K562 (cell line): Measurements from ENCODE around the gene DPYSL4. TPM values are rescaled to one million over a fixed set of nuclear protein-coding genes. Genes with fewer than 3 reads are reported as not detected.

Experiments
- ATAC-seq: fragments of 200-7000 bp; cut with Tn5 transposase; 3 replicates; pipeline ENCODE4 v1.9.1; 2020; ENCODE audit warnings: moderate library complexity
- BruUV-seq: library from RNA; stranded (reverse); fragments of 400-500 nt; replicated peaks from 2 replicates; lab custom pipeline; 2021; lab: Mats Ljungman, UMichigan
- CTCF ChIA-PET: fragments of 300-600 bp; formaldehyde crosslinking; extraction: SDS; loops from one replicate; lab custom pipeline; 2021; ENCODE audit warnings: low intra/inter-chr PET ratio; lab: Yijun Ruan, JAX
- POLR2A ChIA-PET: fragments of 300-600, 350-650 bp; sonication (Branson Sonifier 250); formaldehyde crosslinking; extraction: SDS; loops from one replicate; lab custom pipeline; 2021; ENCODE audit warnings: antibody characterized with exemption, inconsistent platforms; lab: Yijun Ruan, JAX
- DNase-seq, 4 experiments: peaks; one replicate each; pipeline versions ENCODE4 v3.0.0 to v3.0.0-alpha.2; 2011 to 2018; ENCODE audit warnings: low spot score in 3 of 4, mixed read lengths in 3 of 4; ENCODE audit errors: extremely low read depth in 1 of 4
- FAIRE-seq: peaks from 2 replicates; lab custom pipeline; 2011; peaks lifted over from hg19 to GRCh38; lab: Jason Lieb, UNC
- H2AFZ ChIP-seq: 2 replicates; pipeline ENCODE4 v1.6.0; 2011; ENCODE audit warnings: low read depth, low read length, control low read depth, inconsistent platforms
- H3K27ac ChIP-seq: fragments of 200-600 bp; 3 replicates; pipeline ENCODE4 v1.8.0; 2011; ENCODE audit warnings: low read depth, mild to moderate bottlenecking, control low read depth, inconsistent platforms, low read length, moderate library complexity, mixed read lengths; ENCODE audit errors: extremely low read depth
- H3K27me3 ChIP-seq, 2 experiments: fragments of 300-600 bp in 1 of 2; 2 replicates in 1 of 2; 3 replicates in 1 of 2; pipeline versions ENCODE4 v1.6.0 to v1.8.0; 2011; ENCODE audit warnings: inconsistent platforms in 2 of 2, low read length in 2 of 2, mild to moderate bottlenecking in 1 of 2, mixed read lengths in 1 of 2, moderate library complexity in 1 of 2; ENCODE audit not compliant: control insufficient read depth in 2 of 2, insufficient read depth in 2 of 2
- H3K36me3 ChIP-seq: fragments of 300-600 bp; 3 replicates; pipeline ENCODE4 v1.8.0; 2011; ENCODE audit warnings: mild to moderate bottlenecking, low read length, inconsistent platforms; ENCODE audit not compliant: control insufficient read depth, insufficient read depth
- H3K4me1 ChIP-seq, 2 experiments: fragments of 200-600 bp in 1 of 2; replicated peaks in 1 of 2; 2 replicates in 1 of 2; 3 replicates in 1 of 2; pipeline versions ENCODE4 v1.5.1 to v1.8.0; 2011; ENCODE audit warnings: inconsistent platforms in 2 of 2, low read length in 2 of 2, mild to moderate bottlenecking in 1 of 2, mixed read lengths in 1 of 2, moderate library complexity in 1 of 2; ENCODE audit not compliant: control insufficient read depth in 2 of 2, insufficient read depth in 2 of 2
- H3K4me2 ChIP-seq: 2 replicates; pipeline ENCODE4 v1.6.1; 2011; ENCODE audit warnings: low read length, control low read depth, inconsistent platforms, mixed read lengths; ENCODE audit not compliant: insufficient read depth
- H3K4me3 ChIP-seq: fragments of 200-600 bp; sonication (generic), shearing (Covaris generic); 2 replicates; pipeline ENCODE4 v1.5.1; 2016; ENCODE audit warnings: control low read depth, inconsistent platforms
- H3K79me2 ChIP-seq: fragments of 200-600 bp; 3 replicates; pipeline ENCODE4 v1.8.0; 2011; ENCODE audit warnings: low read length, inconsistent platforms; ENCODE audit not compliant: control insufficient read depth, insufficient read depth
- H3K9ac ChIP-seq, 2 experiments: 2 replicates each; pipeline versions ENCODE4 v1.6.0 to v1.6.1; 2011; ENCODE audit warnings: low read depth in 2 of 2, low read length in 2 of 2, control low read depth in 1 of 2, inconsistent platforms in 1 of 2, mild to moderate bottlenecking in 1 of 2, mixed read lengths in 1 of 2; ENCODE audit not compliant: insufficient read depth in 1 of 2
- H3K9me1 ChIP-seq: one replicate; pipeline ENCODE4 v1.6.0; 2011; ENCODE audit warnings: inconsistent platforms, mild to moderate bottlenecking, low read length, moderate library complexity; ENCODE audit not compliant: control insufficient read depth, insufficient read depth
- H3K9me3 ChIP-seq: replicated peaks from 2 replicates; pipeline ENCODE4 v1.5.1; 2011; ENCODE audit warnings: low read depth, low read length, inconsistent platforms; ENCODE audit not compliant: control insufficient read depth, insufficient read depth
- H4K20me1 ChIP-seq: replicated peaks from 2 replicates; pipeline ENCODE4 v1.6.1; 2011; ENCODE audit warnings: low read length, inconsistent platforms, mixed read lengths; ENCODE audit not compliant: control insufficient read depth, insufficient read depth
- CBFB ChIP-seq: sonication (generic); formaldehyde crosslinking; IDR thresholded peaks from 2 replicates; pipeline ENCODE4 v1.4.0; 2020; ENCODE audit warnings: mild to moderate bottlenecking, missing genetic modification reagents
- NEUROD1 ChIP-seq: fragments of 150-350 bp; IDR thresholded peaks from 2 replicates; pipeline ENCODE4 v1.6.1; 2014; ENCODE audit warnings: borderline replicate concordance, low read length, low read depth; ENCODE audit not compliant: partially characterized antibody
- SIX5 ChIP-seq, 2 experiments: IDR thresholded peaks; 2 replicates each; pipeline ENCODE4 v1.6.1; 2011; ENCODE audit warnings: low read length in 2 of 2, borderline replicate concordance in 1 of 2, low read depth in 1 of 2, mild to moderate bottlenecking in 1 of 2, moderate library complexity in 1 of 2; ENCODE audit not compliant: insufficient read depth in 1 of 2
- STAG1 ChIP-seq: sonication (generic); formaldehyde crosslinking; IDR thresholded peaks from 2 replicates; pipeline ENCODE4 v1.5.0; 2020; ENCODE audit warnings: missing genetic modification reagents, borderline replicate concordance
- TAL1 ChIP-seq: fragments of 450-650 bp; IDR thresholded peaks from 2 replicates; pipeline ENCODE4 v1.6.1; 2016; ENCODE audit warnings: mild to moderate bottlenecking
- TEAD4 ChIP-seq, 2 experiments: sonication (generic) in 1 of 2; formaldehyde crosslinking in 1 of 2; IDR thresholded peaks; 2 replicates each; pipeline versions ENCODE4 v1.6.1 to v1.8.0; 2012 to 2022; ENCODE audit warnings: borderline replicate concordance in 1 of 2, inconsistent platforms in 1 of 2, low read length in 1 of 2, mild to moderate bottlenecking in 1 of 2, missing genetic modification reagents in 1 of 2
- ZNF707 ChIP-seq: fragments of 250-450 bp; sonication (Bioruptor Pico); conservative IDR thresholded peaks from 2 replicates; pipeline ENCODE4 v1.8.0; 2022; ENCODE audit warnings: inconsistent platforms, mild to moderate bottlenecking, moderate library complexity
- WGBS: fragments of 100-300 bp; shearing (Covaris generic); methylation state at CpG from one replicate; pipeline ENCODE4 v1.1.6; 2016; ENCODE audit warnings: low coverage, mixed read lengths; ENCODE audit not compliant: insufficient coverage; ENCODE audit errors: missing lambda C conversion rate; 5-methylcytosine and 5-hydroxymethylcytosine counted together
- in situ Hi-C: fragments of 300-500 bp; cut with MboI; formaldehyde crosslinking; loops from 4 replicates; pipeline ENCODE4 v1.15.0; 2018; ENCODE audit warnings: inconsistent platforms, mixed read lengths
- intact Hi-C: fragments of 100-400 bp; cut with micrococcal nuclease; formaldehyde crosslinking; loops from 2 replicates; pipeline ENCODE4 v1.14.2; 2022
- polyA plus RNA-seq, 8 experiments: library from polyadenylated mRNA; depleted of rRNA in 4 of 8; stranded (reverse) in 5 of 8; unstranded in 3 of 8; fragments of >200 nt; fragmentation: Nextera tagmentation in 2 of 8; fragmentation: Illumina TruSeq in 1 of 8; extraction: Ambion mirVana in 2 of 8; extraction: Trizol in 1 of 8; gene quantifications; 2 replicates each; pipeline versions ENCODE4 v1.2.1 to v1.2.3, GENCODE V29; 2011 to 2014; ENCODE audit warnings: inconsistent platforms in 1 of 8, missing spikeins in 1 of 8
- total RNA-seq, 7 experiments: library from RNA; depleted of rRNA in 6 of 7; stranded (reverse); fragments of >200 nt in 6 of 7; fragmentation: Illumina TruSeq in 2 of 7; extraction: Trizol in 2 of 7; gene quantifications; 2 replicates each; pipeline versions ENCODE4 v1.2.1 to v1.2.3, GENCODE V29; 2011 to 2021; ENCODE audit warnings: low replicate concordance in 1 of 7

Gene DPYSL4
- total and polyA plus RNA-seq, 9 of the 15 experiments (the other 6 are each of a cell fraction or from before 2014, with no cell fraction given): 0.03 TPM; not detected in 8

GRCh38 chr10:132226586-132227405, 40.0 kb downstream of the DPYSL4 start:
- Histone ChIP-seq H3K4me2 (no peak overlapping the region), H3K4me1 (peaks cover 0 to 40% of the 10 kb centered on the region in 2 experiments; a peak in 2 of 5 replicates), H3K79me2 (no peaks in the 10 kb centered on the region), H3K9me1 (no peaks in the 10 kb centered on the region), H2AFZ (no peak overlapping the region), H3K27ac (no peak overlapping the region), H3K36me3 (no peaks in the 10 kb centered on the region), H3K9me3 (no peaks in the 10 kb centered on the region), H4K20me1 (no peaks in the 10 kb centered on the region; the same call in 1 of the 2 replicates), H3K9ac (no peak overlapping the region), H3K27me3 (peaks cover 0 to 38% of the 10 kb centered on the region in 2 experiments; a peak in 2 of 5 replicates), H3K4me3 (no peak overlapping the region)
- WGBS: 17% methylated on average over 15 of the region's 27 CpGs
- CTCF ChIA-PET: no interaction called here
- no peak for DNase-seq
- no TSS peak for BruUV-seq
- in situ Hi-C loops: loop anchor here (10.0 kb wide), 1 partner anchor 408 kb away; no protein-coding TSS in a partner anchor
- POLR2A ChIA-PET: no interaction called here
- TF ChIP-seq NEUROD1: no peak
- TF ChIP-seq ZNF707: no peak
- TF ChIP-seq SIX5 (IDR thresholded peaks at IDR 0.05; ENCODE audit: borderline replicate concordance in 1 of 2, insufficient read depth in 1 of 2, low read depth in 1 of 2, low read length in 2 of 2): no peak
- no peak for TF ChIP-seq TAL1
- TF ChIP-seq CBFB: no peak
- TF ChIP-seq TEAD4 (IDR thresholded peaks at IDR 0.05; ENCODE audit: low read length): no peak
- TF ChIP-seq TEAD4 (CRISPR knock-in tag; IDR thresholded peaks at IDR 0.05; ENCODE audit: borderline replicate concordance): no peak
- TF ChIP-seq STAG1 (CRISPR knock-in tag): no peak
- intact Hi-C loops: no loop called here
- FAIRE-seq: no peak
- ATAC-seq: no peak
